ENCODE data around the gene GFY.

DNA sequence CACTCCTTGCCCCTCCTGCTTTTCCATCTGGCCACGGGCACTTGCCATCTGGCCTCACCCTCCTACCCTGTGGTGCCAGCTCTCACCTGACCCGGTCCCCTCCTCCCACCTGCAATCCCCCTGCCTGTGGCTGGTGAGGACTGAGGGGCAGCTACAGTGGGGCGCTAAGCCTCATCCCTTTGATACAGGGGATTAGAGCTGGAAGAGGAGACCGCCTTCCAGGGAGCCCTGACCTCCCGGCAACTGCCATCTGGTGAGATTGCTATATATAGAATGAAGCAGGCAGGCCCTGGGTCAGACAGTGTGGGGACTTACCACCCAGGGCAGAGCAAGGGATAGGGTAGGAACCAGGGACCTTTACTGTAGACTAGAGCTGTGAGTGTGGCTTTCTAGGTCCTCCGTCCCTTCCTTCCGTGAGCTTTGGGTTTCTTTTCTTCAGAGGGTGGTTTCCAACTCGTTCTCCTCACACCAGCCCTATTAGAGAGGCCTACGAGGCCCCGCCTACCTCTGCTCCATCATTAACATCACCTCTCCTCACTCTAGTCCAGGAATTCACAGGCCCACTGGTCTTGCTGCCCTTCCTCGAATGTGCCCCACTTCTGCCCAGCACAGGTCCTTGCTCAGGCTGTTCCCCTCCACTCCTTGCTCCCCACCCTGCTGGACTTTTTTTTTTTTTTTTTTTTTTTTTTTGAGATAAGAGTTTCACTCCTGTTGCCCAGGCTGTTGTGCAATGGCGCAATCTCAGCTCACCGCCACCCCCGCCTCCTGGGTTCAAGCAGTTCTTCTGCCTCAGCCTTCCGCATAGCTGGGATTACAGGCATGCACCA, 29.4 kb upstream of the GFY start:
- no peak for TF ChIP-seq CTCF (IDR thresholded peaks at IDR 0.05)
- no peak for TF ChIP-seq POLR2A (IDR thresholded peaks at IDR 0.05)
